ENCODE data around the gene SLC38A4. TPM values are rescaled to one million over a fixed set of nuclear protein-coding genes. Genes with fewer than 3 reads are reported as not detected.
"Not testable (repeated sequence)": the region's sequence is repeated elsewhere in the genome, so short reads cannot be mapped to it uniquely, and the experiment has no call there.

SLC38A4 gene, protein sequence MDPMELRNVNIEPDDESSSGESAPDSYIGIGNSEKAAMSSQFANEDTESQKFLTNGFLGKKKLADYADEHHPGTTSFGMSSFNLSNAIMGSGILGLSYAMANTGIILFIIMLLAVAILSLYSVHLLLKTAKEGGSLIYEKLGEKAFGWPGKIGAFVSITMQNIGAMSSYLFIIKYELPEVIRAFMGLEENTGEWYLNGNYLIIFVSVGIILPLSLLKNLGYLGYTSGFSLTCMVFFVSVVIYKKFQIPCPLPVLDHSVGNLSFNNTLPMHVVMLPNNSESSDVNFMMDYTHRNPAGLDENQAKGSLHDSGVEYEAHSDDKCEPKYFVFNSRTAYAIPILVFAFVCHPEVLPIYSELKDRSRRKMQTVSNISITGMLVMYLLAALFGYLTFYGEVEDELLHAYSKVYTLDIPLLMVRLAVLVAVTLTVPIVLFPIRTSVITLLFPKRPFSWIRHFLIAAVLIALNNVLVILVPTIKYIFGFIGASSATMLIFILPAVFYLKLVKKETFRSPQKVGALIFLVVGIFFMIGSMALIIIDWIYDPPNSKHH
- total RNA-seq (2014; rRNA removed; shearing (Covaris generic)): 1.5 and 1.7 TPM in 2 replicates

DNA sequence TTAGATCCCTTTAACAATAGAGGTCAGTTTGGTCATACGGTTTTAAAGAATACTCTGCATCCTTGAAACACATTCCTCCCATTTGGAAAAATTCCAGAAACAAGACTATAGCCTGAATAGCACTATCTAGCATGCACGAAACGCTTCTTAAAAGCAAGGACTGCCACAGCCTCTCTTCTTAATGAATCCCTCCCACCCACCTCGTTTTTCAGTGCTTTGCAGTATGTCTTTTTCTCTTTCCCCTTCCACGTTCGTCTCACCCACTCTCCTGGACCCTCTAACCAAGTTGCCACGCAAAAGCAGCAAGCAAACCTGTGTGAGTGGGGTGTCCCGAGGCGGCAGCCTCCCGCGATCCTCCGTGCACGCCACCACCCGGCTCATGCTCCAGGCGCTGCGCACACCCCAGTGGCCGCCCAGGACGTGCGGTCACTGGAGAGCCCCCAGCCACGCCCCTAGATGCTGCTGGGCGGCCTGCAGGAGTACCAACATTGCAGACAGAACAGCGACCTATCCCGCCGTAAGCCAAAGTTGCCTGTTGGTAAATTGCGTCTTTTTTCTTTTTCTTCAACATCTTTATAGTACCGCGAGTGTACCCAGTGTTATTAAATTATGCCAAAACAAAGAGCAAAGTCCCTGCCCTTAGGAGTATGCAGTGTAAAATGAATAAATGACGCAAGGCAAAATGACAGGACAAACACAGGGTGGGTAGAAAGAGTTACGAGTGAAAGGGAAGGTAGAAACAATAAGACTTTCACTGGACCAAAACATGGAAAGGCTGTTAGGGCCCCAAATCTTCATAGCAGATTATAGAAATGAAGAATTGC lies at the start of gene SLC38A4:
SLC38A4 (minus strand) TSS at position 407 of the 824 bp plus-strand sequence. CDS start 32,926 bp downstream, outside the sequence.
- DNase-seq (ENCODE audit: low spot score): peak; percentile 30

DNA sequence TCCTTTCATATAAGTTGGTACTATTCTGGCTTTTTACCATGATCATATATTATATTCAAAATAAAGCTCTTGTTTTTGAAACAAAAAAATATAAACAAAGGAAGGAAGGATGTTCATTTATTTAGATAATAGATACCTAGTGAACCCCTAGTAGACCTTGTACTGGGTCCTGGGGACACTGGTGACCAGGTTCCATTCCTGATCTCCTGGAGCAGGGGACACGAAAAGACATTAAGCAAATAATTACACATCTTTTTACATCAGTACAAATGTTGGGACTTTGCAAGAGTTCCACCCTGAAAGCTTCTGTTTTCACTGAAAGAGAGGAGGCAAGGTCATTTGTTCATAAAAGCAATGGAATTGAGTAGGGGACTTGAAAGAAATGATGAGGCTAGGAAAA lies 49.3 kb upstream of the SLC38A4 start:
- DNase-seq (ENCODE audit: low spot score): no peak

DNA sequence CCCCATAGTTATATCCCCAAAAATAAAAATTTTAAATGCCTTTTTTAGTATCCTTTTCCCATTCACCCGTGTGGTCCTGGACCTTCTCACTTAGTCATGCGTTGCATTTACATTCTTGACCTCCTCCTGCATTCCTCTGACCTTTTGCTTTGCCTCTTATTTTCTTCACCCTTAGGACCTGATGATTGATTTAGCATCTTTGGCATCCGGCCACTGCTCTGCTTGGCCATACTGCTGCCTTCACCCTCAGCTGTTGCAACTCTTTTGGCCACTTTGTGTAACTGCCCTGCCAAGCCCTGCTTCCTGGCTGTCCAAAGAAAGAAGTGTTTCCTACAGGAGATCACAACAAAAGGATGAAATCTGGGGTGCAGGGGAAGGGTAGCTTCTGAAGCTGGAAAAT lies 48.8 kb upstream of the SLC38A4 start:
- DNase-seq (ENCODE audit: low spot score): peak; percentile 23

DNA sequence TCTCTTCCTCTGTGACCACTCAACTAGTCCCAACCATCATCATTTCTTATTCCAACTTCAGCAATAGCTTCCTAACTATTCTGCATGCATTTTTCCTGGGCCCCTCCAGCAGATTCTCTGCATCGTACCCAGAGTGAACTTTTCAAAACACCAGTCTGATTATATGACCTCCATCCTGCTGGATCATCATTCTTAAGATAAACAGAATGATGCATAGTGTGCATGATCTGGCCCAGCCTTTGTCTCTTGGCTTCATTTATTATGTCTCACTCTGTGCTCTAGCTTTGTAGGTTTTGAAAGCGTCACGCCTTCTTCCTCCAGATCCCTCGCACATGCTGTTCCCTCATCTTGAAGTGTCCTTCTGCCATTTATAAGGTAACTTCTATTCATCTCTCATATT lies 46.3 kb upstream of the SLC38A4 start:
- DNase-seq (ENCODE audit: low spot score): no peak

DNA sequence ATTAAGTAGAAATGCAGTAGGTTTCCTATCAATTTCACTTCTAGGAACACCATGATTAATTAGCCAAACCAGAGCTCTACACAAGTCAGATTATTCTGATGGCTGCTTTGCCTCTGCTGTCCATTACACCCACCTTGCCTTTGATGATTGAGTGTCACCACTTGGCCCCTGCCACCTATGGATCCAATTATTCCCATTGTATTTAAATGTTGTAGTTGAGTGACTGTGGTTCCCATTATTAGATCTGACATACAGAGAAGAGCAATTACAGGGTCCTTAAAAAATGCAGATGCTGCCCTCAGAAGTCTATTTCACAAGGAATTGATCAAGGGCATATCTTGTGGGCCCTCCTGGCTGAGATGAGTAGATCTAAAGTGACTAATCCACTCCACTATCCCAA lies 39.5 kb upstream of the SLC38A4 start:
- DNase-seq (ENCODE audit: low spot score): no peak

DNA sequence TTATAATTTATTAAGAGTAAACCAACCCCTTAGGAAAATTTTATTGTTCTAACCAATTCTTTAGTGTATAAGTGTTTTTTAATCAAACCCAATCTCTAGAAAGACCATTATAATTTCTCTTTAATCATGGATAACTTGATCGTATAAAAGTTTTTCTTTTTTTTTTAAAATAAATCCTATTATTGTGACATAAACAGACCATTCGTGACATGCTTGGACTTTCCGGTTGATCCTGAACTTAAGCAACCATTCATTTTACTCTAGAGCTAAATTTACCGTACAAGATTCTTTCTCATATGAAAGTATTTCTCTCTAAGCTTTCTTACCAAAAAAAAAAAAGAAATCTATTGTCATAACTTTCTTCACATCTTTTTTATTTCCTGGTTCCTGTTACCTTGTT lies 32.6 kb upstream of the SLC38A4 start:
- DNase-seq (ENCODE audit: low spot score): peak; percentile 6

DNA sequence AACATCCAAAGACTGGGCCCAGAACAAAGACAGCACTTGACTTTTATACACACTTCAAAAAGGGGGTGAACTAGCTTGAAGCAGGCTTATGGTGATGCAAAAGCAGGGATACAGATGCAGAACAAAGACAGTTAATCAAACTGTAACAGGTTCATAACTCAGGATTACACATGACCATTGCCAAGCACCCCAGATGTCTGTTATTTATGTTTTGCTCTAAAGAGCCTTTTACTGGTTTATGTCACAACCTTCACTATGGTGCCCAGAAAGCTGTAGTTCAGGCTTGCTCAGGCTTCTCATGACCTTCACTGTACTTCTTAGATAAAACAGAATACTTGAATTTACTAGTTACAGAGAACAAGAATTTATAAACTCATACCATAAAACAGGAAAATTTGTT lies 31.7 kb upstream of the SLC38A4 start:
- no peak for DNase-seq (ENCODE audit: low spot score)

DNA sequence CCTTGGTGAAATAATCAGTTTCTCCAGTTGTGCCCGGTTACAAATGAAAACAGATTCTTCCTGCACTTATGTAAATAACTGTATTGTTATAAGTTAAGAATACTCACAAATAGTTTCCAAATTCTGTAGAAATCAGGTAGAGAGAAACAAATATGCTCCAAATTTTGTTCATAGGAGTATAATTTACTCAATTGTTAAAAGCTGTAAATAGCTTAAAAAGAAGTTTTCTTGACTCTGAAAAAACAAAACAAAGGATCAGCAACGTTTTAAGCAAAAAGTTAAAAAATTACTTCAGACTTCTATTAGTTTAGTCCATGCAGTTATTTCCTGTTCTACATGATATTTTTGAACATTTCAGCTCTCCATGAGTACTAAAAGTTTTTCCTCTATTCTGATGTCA lies 30.0 kb upstream of the SLC38A4 start:
- DNase-seq (ENCODE audit: low spot score): no peak

DNA sequence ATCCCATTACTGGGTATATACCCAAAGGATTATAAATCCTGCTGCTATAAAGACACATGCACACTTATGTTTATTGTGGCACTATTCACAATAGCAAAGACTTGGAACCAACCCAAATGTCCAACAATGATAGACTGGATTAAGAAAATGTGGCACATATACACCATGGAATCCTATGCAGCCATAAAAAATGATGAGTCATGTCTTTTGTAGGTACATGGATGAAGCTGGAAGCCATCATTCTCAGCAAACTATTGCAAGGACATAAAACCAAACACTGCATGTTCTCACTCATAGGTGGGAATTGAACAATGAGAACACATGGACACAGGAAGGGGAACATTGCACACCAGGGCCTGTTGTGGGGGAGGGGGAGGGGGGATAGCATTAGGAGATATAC lies 28.4 kb upstream of the SLC38A4 start:
- DNase-seq (ENCODE audit: low spot score): not testable (repeated sequence)

DNA sequence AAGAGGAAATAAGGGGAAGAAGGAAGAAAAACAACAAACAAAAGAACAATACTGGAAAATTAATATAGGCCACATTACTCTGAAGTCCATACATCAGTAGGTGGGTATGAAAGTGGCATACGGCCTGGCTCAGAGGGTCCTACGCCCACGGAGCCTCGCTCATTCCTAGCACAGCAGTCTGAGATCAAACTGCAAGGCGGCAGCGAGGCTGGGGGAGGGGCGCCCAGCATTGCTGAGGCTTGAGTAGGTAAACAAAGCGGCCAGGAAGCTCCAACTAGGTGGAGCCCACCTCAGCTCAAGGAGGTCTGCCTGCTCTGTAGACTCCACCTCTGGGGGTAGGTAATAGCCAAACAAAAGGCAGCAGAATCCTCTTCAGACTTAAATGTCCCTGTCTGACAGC lies 23.0 kb upstream of the SLC38A4 start:
- not testable (repeated sequence) for DNase-seq (ENCODE audit: low spot score)

DNA sequence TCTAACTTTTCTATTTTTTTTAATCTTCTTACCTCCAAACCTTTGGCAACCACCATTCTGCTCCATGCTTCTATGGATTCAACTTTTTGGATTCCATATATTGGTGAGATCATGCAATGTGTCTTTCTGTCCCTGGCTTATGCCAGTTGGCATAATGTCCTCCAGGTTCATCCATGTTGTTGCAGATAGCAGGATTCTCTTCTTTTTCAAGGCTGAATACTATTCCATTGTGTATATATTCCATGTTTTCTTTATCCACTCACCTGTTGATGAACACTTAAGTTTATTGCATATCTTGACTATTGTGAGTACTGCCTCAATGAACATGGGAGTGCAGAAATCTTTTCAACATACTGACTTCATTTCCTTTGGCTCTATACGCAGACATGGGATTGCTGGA lies 21.2 kb upstream of the SLC38A4 start:
- DNase-seq (ENCODE audit: low spot score): no peak

DNA sequence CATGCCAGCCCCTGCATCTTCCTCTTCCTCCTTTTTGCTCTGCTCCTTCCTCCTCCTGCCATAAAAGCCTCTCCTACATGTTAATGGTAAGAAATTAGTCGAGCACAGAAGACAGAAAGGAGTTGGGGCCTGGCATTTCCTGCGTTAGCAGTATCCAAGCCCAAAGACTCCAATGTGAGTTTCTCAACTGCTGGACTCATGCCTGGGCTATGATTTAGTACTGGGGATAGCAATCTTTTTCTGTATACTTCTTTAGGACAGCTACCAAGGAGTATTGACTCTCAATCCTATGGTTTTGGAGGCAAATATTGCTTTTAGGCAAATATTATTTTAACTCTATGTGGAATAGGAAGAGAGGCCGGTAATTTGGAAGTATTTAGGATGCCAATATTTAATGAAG lies 18.0 kb upstream of the SLC38A4 start:
- DNase-seq (ENCODE audit: low spot score): no peak

DNA sequence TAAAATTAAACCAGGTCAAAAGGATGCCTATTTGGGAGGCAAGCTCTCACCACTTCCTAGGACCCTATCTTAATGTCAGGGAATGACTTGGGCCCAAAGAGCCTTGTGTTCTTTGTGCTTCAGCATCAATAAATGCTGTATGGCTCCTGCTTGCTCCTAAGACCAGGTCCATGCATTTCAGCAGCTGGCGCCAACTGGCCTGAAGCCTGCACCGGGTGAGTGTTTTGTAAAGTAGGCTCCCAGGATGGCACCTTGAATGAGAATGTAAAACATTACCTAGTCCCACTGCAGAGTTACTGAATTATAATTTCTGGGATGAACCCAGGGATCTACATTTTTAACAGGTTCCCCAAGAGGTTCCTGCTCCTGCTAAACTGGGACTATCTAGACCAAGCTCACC lies 16.1 kb upstream of the SLC38A4 start:
- no peak for DNase-seq (ENCODE audit: low spot score)

DNA sequence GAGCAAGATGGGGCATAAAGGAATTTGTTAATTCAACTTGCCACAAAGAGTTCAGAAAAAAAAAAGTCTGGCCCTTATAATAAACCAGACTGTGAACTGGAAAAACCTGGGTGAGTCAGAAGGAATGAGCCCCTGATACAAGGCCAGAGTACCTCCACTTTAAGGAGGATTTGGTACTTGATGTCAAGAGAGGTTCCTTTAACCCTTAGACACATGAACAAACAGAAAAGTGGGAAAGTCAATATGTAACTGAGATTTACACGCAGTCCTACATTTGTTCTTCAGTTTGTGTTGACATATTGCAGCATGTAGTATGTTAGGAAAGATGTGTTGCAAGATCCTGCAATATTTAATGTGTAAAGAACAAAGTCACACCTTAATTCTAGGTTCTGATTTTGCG lies 14.2 kb upstream of the SLC38A4 start:
- DNase-seq (ENCODE audit: low spot score): no peak

DNA sequence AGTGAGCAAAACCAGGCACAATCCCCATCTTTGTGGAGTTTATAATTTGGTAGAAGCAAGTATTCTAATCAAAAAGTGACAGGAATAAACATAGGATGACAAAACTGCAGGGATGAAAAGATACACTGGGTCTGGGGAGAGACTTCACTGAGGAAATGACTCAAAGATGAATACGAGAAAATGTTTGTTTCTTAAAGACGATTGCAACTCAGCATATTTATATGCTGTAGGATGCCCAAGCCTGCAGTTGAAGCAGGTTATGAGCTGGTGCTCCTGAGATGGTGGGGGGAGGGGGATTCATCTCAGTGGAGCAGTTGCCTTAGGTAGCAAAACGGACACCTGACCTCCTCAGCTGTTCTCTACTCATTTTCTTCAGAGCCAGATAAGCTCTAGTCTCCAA lies 13.4 kb upstream of the SLC38A4 start:
- DNase-seq (ENCODE audit: low spot score): no peak

DNA sequence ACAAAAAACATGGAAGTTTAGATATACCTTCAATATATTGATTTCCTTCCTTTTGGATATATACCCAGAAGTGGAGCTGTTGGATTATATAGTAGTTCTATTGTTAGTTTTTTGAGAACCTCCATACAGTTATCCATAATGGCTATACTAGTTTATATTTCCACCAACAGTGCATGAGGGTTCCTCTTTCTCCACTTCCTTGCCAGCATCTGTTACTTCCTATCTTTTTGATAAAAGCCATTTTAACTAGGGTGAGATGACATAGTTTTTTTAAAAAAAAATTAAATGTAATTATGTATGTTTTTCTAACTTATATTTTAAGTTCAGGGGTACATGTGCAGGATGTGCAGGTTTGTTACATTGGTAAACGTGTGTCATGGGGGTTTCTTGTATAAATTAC lies 10.0 kb upstream of the SLC38A4 start:
- no peak for DNase-seq (ENCODE audit: low spot score)

DNA sequence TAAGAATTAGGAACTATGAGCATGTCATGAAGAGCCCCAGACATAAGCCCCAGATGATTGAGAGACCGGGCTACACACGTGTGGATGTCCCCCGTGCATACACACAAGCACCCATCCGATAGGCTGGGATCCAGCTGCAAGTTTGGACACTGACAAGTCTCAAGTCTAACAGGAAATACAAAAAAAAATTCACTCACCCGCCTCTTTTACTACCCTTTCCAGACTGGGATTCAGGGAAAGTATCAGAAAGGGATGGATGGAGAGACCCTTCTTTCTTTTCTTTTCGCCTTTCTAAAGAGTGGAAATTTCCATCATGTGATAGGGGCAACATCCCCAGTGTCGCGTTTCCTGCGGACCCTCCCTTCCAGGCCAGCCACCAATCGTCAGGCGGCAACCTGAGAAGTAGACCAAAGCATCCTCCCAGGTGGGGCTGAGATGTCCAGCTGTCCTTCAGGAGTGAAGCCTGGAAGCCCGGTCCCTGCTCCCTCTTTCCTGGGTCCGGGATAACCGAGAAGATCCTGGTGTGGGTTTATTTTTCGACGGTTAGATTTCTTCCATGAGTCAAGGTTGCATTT lies 6.4 kb upstream of the SLC38A4 start:
- DNase-seq (ENCODE audit: low spot score): no peak

DNA sequence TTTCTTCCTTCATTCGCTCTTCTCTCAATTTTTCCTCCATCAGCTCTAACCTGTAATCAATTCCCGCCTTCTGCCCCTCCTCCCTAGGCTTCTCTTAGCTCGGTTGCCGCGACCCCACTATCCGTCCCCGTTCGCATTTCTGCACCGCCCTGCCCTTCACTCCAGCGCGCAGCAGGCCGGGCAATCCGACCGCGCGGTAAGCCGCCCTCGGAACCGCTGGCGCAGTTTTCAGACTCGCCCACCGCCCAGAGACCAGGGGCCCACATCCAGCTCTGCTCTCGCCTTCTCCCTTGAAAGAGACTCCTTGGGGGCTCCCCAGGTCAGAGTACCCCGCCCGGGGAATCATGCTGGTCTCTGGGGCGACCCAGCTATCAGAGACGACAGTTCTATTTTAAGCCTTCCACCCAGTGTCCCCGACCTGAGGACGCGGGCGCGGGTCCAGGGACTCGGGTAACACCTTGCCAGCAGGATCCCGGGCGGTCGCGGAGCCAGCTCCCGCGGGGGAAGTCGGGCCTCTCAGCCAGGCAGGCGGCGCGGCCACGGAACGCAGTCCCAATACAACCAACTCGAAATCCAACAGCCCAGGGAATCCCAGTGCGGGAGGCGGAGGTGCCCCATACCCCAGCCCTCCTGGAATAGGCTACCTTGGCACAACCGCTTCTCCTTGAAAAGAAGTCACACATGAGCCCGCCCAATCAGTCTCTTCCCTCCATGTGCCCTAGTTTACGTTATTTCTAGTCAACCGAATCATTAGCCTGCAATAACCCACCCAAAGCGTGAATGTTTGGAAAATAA lies 5.7 kb upstream of the SLC38A4 start:
- no peak for DNase-seq (ENCODE audit: low spot score)

DNA sequence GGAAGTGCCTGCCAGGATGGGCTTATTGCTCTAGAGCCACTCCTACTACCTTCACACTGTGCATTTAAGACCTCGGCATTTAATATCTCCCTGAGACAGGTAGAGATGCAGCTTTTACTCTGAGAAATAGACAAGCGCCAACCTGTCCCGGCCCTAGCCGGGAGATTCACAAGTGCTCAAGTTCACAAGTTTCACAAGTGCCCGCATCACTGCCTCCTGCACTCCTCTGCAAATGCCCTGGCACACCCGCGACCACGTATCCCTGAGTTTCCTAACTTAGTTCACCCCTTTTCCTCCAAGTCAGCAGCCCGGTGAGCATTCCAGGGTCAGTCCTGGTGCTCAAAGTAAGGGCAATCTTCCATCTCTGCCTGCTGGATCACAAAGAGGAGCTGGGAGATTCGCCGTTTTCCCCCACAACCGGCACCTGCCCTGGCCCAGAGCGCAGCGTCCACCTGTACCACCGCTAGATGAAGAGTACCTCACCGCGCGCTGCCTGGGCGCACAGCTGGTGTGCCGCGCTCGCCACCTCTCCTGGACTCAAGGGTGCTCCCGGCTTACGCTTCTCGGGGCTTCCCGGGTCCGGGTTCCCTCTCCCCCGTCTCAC lies 5.0 kb upstream of the SLC38A4 start:
- DNase-seq (ENCODE audit: low spot score): no peak

DNA sequence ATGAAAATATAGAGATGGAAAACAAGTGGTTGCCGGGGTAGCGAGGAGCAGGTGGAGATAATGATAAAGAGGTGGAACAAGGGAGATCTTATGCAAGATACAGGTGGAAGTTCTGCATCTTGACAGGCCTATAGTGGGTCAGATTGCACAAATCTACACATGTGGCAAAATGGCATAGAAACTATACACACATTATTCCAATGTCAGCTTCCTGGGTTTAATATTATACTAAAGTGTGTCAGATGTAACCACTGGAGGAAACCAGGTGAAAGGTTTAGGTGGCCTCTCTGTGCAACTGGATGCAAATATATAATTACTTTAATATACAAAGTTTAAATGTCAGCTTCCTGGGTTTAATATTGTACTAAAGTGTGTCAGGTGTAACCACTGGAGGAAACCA lies 1.1 kb downstream of the SLC38A4 start:
- DNase-seq (ENCODE audit: low spot score): no peak

DNA sequence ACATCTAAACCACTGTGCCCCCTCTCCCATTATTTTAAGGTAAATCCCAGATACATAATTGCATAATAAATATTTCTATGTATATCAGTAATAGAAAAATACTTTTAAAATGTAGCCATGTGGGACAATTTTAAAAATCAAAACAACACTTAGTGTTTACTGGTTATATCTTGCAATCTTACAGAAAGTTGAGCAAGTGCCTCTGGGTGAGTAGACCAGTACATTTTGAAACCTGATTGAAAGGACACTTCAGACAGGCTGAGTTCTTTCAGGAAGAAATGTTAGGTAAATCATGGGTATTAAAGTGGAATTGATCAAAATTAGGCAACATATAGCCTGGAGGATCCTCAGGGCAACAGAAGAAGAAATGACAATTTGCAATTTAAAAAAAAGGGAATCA lies 7.2 kb downstream of the SLC38A4 start:
- no peak for DNase-seq (ENCODE audit: low spot score)
